HTR-8/SVneo (cell line): ENCODE data around the gene OPN4.

Source experiments
- DNase-seq: peaks from one replicate; pipeline ENCODE4 v3.0.0; 2011; ENCODE audit warnings: low spot score, mixed read lengths; ENCODE audit not compliant: insufficient read length
- FAIRE-seq: peaks from 2 replicates; lab custom pipeline; 2011; peaks lifted over from hg19 to GRCh38; lab: Jason Lieb, UNC

OPN4 gene

GRCh38 chr10:86646933-86647332, 7.4 kb upstream of the OPN4 start:
- FAIRE-seq (no peak), DNase-seq (no peak)

- peak; percentile 79 for FAIRE-seq
- DNase-seq, result peak; percentile 79
These were observed 6.3 kb upstream of the OPN4 start for GRCh38 chr10:86647773-86648703.

GRCh38 chr10:86648704-86649427, 5.5 kb upstream of the OPN4 start:
- DNase-seq (peak; percentile 82), FAIRE-seq (peak; percentile 69)

GRCh38 chr10:86649471-86650150, 4.7 kb upstream of the OPN4 start:
- DNase-seq (no peak), FAIRE-seq (no peak)

GRCh38 chr10:86650151-86650550, 4.2 kb upstream of the OPN4 start:
- DNase-seq (no peak), FAIRE-seq (no peak)

- FAIRE-seq, result no peak
- DNase-seq, result no peak
These were observed 3.3 kb upstream of the OPN4 start for GRCh38 chr10:86651021-86651471.

GRCh38 chr10:86651631-86652331, 2.6 kb upstream of the OPN4 start:
- FAIRE-seq, result no peak

GRCh38 chr10:86652361-86653202, 1.8 kb upstream of the OPN4 start:
- DNase-seq (no peak), FAIRE-seq (no peak)

More at GRCh38 chr10:86651631-86652331, 2.6 kb upstream of the OPN4 start:
- DNase-seq, result no peak

- DNase-seq (no peak), FAIRE-seq (no peak)
These were observed 968 bp upstream of the OPN4 start for GRCh38 chr10:86653379-86653778.

GRCh38 chr10:86653987-86654386, 360 bp upstream of the OPN4 start:
- DNase-seq (no peak), FAIRE-seq (peak; percentile 86)

- FAIRE-seq, result no peak
- no peak for DNase-seq
These were observed 810 bp downstream of the OPN4 start for GRCh38 chr10:86655173-86655540.

- no peak for FAIRE-seq
- DNase-seq, result no peak
These were observed 1.2 kb downstream of the OPN4 start for GRCh38 chr10:86655596-86655995.

GRCh38 chr10:86657011-86657395, 2.7 kb downstream of the OPN4 start:
- FAIRE-seq (no peak), DNase-seq (no peak)

GRCh38 chr10:86657396-86658011, 3.2 kb downstream of the OPN4 start:
- DNase-seq (no peak), FAIRE-seq (no peak)

- FAIRE-seq, result no peak
- no peak for DNase-seq
These were observed 4.0 kb downstream of the OPN4 start for GRCh38 chr10:86658261-86658741.

- DNase-seq (no peak), FAIRE-seq (no peak)
These were observed 4.4 kb downstream of the OPN4 start for GRCh38 chr10:86658751-86659150.

GRCh38 chr10:86659161-86659691, 4.9 kb downstream of the OPN4 start:
- FAIRE-seq (no peak), DNase-seq (no peak)

GRCh38 chr10:86659721-86660453, 5.5 kb downstream of the OPN4 start:
- no peak for DNase-seq
- FAIRE-seq, result no peak
